SU-DHL-6 (cell line): Measurements from ENCODE around the gene ADGRB3.

ENCODE experiments used
- H2AFZ ChIP-seq: fragments of 200-600 bp; sonication (generic); 2 replicates; pipeline ENCODE4 v1.6.1; 2014; ENCODE audit warnings: low read depth, mild to moderate bottlenecking, moderate library complexity, mixed read lengths, antibody characterized with exemption, low read length; ENCODE audit not compliant: severe bottlenecking
- H3F3A ChIP-seq: fragments of 200-600 bp; shearing (Covaris generic); 2 replicates; pipeline ENCODE4 v1.6.0; 2016; ENCODE audit warnings: antibody characterized with exemption, mild to moderate bottlenecking; ENCODE audit not compliant: insufficient read depth
- H3K27ac ChIP-seq: fragments of 200-600 bp; sonication (generic); 2 replicates; pipeline ENCODE4 v1.5.1; 2016; ENCODE audit warnings: low read depth, mild to moderate bottlenecking, low read length, moderate library complexity, mixed read lengths
- H3K27me3 ChIP-seq: fragments of 200-600 bp; sonication (generic), shearing (Covaris generic); 2 replicates; pipeline ENCODE4 v1.6.0; 2014; ENCODE audit warnings: mild to moderate bottlenecking, low read length
- H3K36me3 ChIP-seq: fragments of 200-600 bp; sonication (generic); 2 replicates; pipeline ENCODE4 v1.6.1; 2014; ENCODE audit warnings: mild to moderate bottlenecking, low read length, mixed read lengths
- H3K4me2 ChIP-seq: fragments of 300-600, 200-600 bp; shearing (Covaris generic), sonication (generic); 2 replicates; pipeline ENCODE4 v1.6.0; 2014; ENCODE audit warnings: low read length, low read depth, mild to moderate bottlenecking; ENCODE audit not compliant: poor library complexity, severe bottlenecking
- H3K4me3 ChIP-seq: fragments of 200-600 bp; sonication (generic); 2 replicates; pipeline ENCODE4 v1.5.1; 2014; ENCODE audit warnings: antibody characterized with exemption, low read length, mild to moderate bottlenecking, mixed read lengths; ENCODE audit not compliant: insufficient read depth, poor library complexity, severe bottlenecking
- H3K79me2 ChIP-seq: fragments of 200-600 bp; sonication (generic); 2 replicates; pipeline ENCODE4 v1.6.1; 2014; ENCODE audit warnings: mild to moderate bottlenecking, low read length, moderate library complexity; ENCODE audit not compliant: insufficient read depth
- H3K9ac ChIP-seq: fragments of 200-600 bp; sonication (generic); 2 replicates; pipeline ENCODE4 v1.7.0; 2014; ENCODE audit warnings: mild to moderate bottlenecking, low read length
- H3K9me2 ChIP-seq: fragments of 200-600 bp; sonication (generic); replicated peaks from 2 replicates; pipeline ENCODE4 v1.6.1; 2014; ENCODE audit warnings: low read length; ENCODE audit not compliant: insufficient read depth
- H3K9me3 ChIP-seq: fragments of 200-600 bp; sonication (generic); 2 replicates; pipeline ENCODE4 v1.6.1; 2014; ENCODE audit warnings: low read length, mixed read lengths; ENCODE audit not compliant: insufficient read depth
- H4K20me1 ChIP-seq: fragments of 200-600 bp; sonication (generic); 2 replicates; pipeline ENCODE4 v1.6.1; 2014; ENCODE audit warnings: low read depth, mild to moderate bottlenecking, antibody characterized with exemption, low read length, moderate library complexity, mixed read lengths
- CTCF ChIP-seq: fragments of 200-600 bp; sonication (generic); IDR thresholded peaks from one replicate; pipeline ENCODE4 v1.5.1; 2017; ENCODE audit warnings: antibody characterized with exemption, mild to moderate bottlenecking, low read length, moderate library complexity; ENCODE audit not compliant: insufficient read depth, poor library complexity, severe bottlenecking
- EZH2phosphoT487 ChIP-seq: fragments of 200-600 bp; sonication (generic), shearing (Covaris generic); conservative IDR thresholded peaks from 2 replicates; pipeline ENCODE4 v1.6.1; 2018; ENCODE audit warnings: mild to moderate bottlenecking, antibody characterized with exemption, low read length, moderate library complexity, mixed read lengths

ADGRB3 gene

GRCh38 chr6:69026243-69026642 is 391.2 kb downstream of the ADGRB3 start:
- Histone ChIP-seq H3K9me2 (no peaks in the 10 kb centered on the region), H3K79me2 (no peaks in the 10 kb centered on the region), H3F3A (no peaks in the 10 kb centered on the region), H3K4me2 (no peak overlapping the region), H3K36me3 (no peaks in the 10 kb centered on the region), H4K20me1 (no peaks in the 10 kb centered on the region), H3K9me3 (no peaks in the 10 kb centered on the region), H3K27ac (no peak overlapping the region), H3K9ac (no peak overlapping the region), H2AFZ (no peak overlapping the region), H3K4me3 (no peak overlapping the region), H3K27me3 (no peaks in the 10 kb centered on the region)
- TF ChIP-seq CTCF (no peak), EZH2phosphoT487 (no peak)

GRCh38 chr6:69026715-69027114 is 391.6 kb downstream of the ADGRB3 start:
- H4K20me1 ChIP-seq = no peaks in the 10 kb centered on the region
- no peak overlapping the region for H3K4me2 ChIP-seq
- H3K9me2 ChIP-seq = no peaks in the 10 kb centered on the region
- no peak overlapping the region for H2AFZ ChIP-seq
- H3K27me3 ChIP-seq = no peaks in the 10 kb centered on the region
- H3K9ac ChIP-seq = no peak overlapping the region
- H3K36me3 ChIP-seq = no peaks in the 10 kb centered on the region
- no peak overlapping the region for H3K4me3 ChIP-seq
- H3F3A ChIP-seq = no peaks in the 10 kb centered on the region
- H3K9me3 ChIP-seq = no peaks in the 10 kb centered on the region
- TF ChIP-seq CTCF (no peak), EZH2phosphoT487 (no peak)
- H3K79me2 ChIP-seq = no peaks in the 10 kb centered on the region
- H3K27ac ChIP-seq = no peak overlapping the region

- Histone ChIP-seq H3K79me2 (no peaks in the 10 kb centered on the region), H2AFZ (no peak overlapping the region), H3K4me3 (no peak overlapping the region), H3K9ac (no peak overlapping the region), H3K4me2 (no peak overlapping the region), H3K36me3 (no peaks in the 10 kb centered on the region), H3K27ac (no peak overlapping the region), H4K20me1 (no peaks in the 10 kb centered on the region), H3F3A (no peaks in the 10 kb centered on the region), H3K9me2 (no peaks in the 10 kb centered on the region), H3K9me3 (no peaks in the 10 kb centered on the region), H3K27me3 (no peaks in the 10 kb centered on the region)
- TF ChIP-seq EZH2phosphoT487 (no peak), CTCF (no peak)
These were observed 392.8 kb downstream of the ADGRB3 start for GRCh38 chr6:69027861-69028260.

GRCh38 chr6:69038841-69039240 is 403.8 kb downstream of the ADGRB3 start:
- Histone ChIP-seq H3K79me2 (no peaks in the 10 kb centered on the region), H3K9ac (no peak overlapping the region), H3F3A (no peaks in the 10 kb centered on the region), H3K27me3 (no peaks in the 10 kb centered on the region), H3K4me3 (no peak overlapping the region), H2AFZ (no peak overlapping the region), H3K36me3 (no peaks in the 10 kb centered on the region), H3K4me2 (no peak overlapping the region), H3K9me2 (no peaks in the 10 kb centered on the region), H3K27ac (no peak overlapping the region), H4K20me1 (no peaks in the 10 kb centered on the region), H3K9me3 (no peaks in the 10 kb centered on the region)
- TF ChIP-seq EZH2phosphoT487 (no peak), CTCF (no peak)
